ENCODE measurements around the gene ASL.
"Not testable (repeated sequence)": the region's sequence is repeated elsewhere in the genome, so short reads cannot be mapped to it uniquely, and the experiment has no call there.

ASL gene

GRCh38 chr7:66076462-66077329 is 1.1 kb downstream of the ASL start:
- DNase-seq (ENCODE audit: low read depth), result no peak

- no peak for DNase-seq (ENCODE audit: low read depth)
Observed at GRCh38 chr7:66078067-66078466, 2.4 kb downstream of the ASL start.

- DNase-seq (ENCODE audit: low read depth), result no peak
Observed at GRCh38 chr7:66082083-66082482, 6.5 kb downstream of the ASL start.

GRCh38 chr7:66082886-66083415 is 7.3 kb downstream of the ASL start:
- DNase-seq (ENCODE audit: low read depth), result no peak

- DNase-seq (ENCODE audit: low read depth), result no peak
Observed at GRCh38 chr7:66083677-66084076, 8.1 kb downstream of the ASL start.

GRCh38 chr7:66088861-66089838 is 13.5 kb downstream of the ASL start:
- DNase-seq (ENCODE audit: low read depth), result no peak

- no peak for DNase-seq (ENCODE audit: low read depth)
Observed at GRCh38 chr7:66092654-66093053, 17.0 kb downstream of the ASL start.

GRCh38 chr7:66095010-66095409 is 19.4 kb downstream of the ASL start:
- no peak for DNase-seq (ENCODE audit: low read depth)

- DNase-seq (ENCODE audit: low read depth), result peak; percentile 71
Observed at GRCh38 chr7:66099232-66099550, 23.6 kb downstream of the ASL start.

GRCh38 chr7:66099551-66100407 is 24.2 kb downstream of the ASL start:
- peak; percentile 94 for DNase-seq (ENCODE audit: low read depth)

- DNase-seq (ENCODE audit: low read depth), result no peak
Observed at GRCh38 chr7:66100408-66101050, 24.9 kb downstream of the ASL start.

- not testable (repeated sequence) for DNase-seq (ENCODE audit: low read depth)
Observed at GRCh38 chr7:66102168-66102567, 26.5 kb downstream of the ASL start.

- DNase-seq (ENCODE audit: low read depth), result peak; percentile 36
Observed at GRCh38 chr7:66103994-66104393, 28.4 kb downstream of the ASL start.

GRCh38 chr7:66105263-66105748 is 29.7 kb downstream of the ASL start:
- DNase-seq (ENCODE audit: low read depth), result no peak

GRCh38 chr7:66108410-66108809 is 32.8 kb downstream of the ASL start:
- DNase-seq (ENCODE audit: low read depth), result not testable (repeated sequence)

GRCh38 chr7:66110856-66111255 is 35.2 kb downstream of the ASL start:
- peak; percentile 97 for DNase-seq (ENCODE audit: low read depth)

- DNase-seq (ENCODE audit: low read depth), result peak; percentile 87
Observed at GRCh38 chr7:66114743-66115649, 39.4 kb downstream of the ASL start, which contains the start of gene CRCP. CRCP (plus strand) TSS chr7:66114847; CDS start chr7:66114963, 116 bp downstream.

- not testable (repeated sequence) for DNase-seq (ENCODE audit: low read depth)
Observed at GRCh38 chr7:66116680-66117420, 41.2 kb downstream of the ASL start.

GRCh38 chr7:66118603-66119002 is 43.0 kb downstream of the ASL start:
- DNase-seq (ENCODE audit: low read depth), result no peak
